22Rv1 (cell line): ENCODE data around the gene SEC22C.
A peak's percentile ranks its signal among the peaks of the same experiment; 100 is the strongest.

Experiments
- H3K27ac ChIP-seq: fragments of 450-650 bp; 2 replicates; pipeline ENCODE4 v1.5.1; 2017
- CTCF ChIP-seq: fragments of 450-650 bp; IDR thresholded peaks from 2 replicates; pipeline ENCODE4 v1.5.1; 2017; ENCODE audit warnings: mild to moderate bottlenecking
- ZFX ChIP-seq: fragments of 450-650 bp; IDR thresholded peaks from 2 replicates; pipeline ENCODE4 v1.6.1; 2017; ENCODE audit warnings: antibody characterized with exemption, borderline replicate concordance

Gene SEC22C

GRCh38 chr3:42525212-42525611, 56.6 kb downstream of the SEC22C start:
- no peak for TF ChIP-seq ZFX
- TF ChIP-seq CTCF = no peak
- no peak overlapping the region for H3K27ac ChIP-seq

- no peak for TF ChIP-seq CTCF
- TF ChIP-seq ZFX = no peak
- no peak overlapping the region for H3K27ac ChIP-seq
Observed at GRCh38 chr3:42524751-42525150, 57.0 kb downstream of the SEC22C start.

GRCh38 chr3:42520906-42521305, 60.9 kb downstream of the SEC22C start:
- no peak for TF ChIP-seq CTCF
- no peak for TF ChIP-seq ZFX
- no peak overlapping the region for H3K27ac ChIP-seq

GRCh38 chr3:42520336-42520735, 61.4 kb downstream of the SEC22C start:
- TF ChIP-seq ZFX = no peak
- TF ChIP-seq CTCF = no peak
- no peak overlapping the region for H3K27ac ChIP-seq

- H3K27ac ChIP-seq = no peak overlapping the region
- no peak for TF ChIP-seq ZFX
- TF ChIP-seq CTCF = no peak
Observed at GRCh38 chr3:42519568-42519962, 62.2 kb downstream of the SEC22C start.

DNA sequence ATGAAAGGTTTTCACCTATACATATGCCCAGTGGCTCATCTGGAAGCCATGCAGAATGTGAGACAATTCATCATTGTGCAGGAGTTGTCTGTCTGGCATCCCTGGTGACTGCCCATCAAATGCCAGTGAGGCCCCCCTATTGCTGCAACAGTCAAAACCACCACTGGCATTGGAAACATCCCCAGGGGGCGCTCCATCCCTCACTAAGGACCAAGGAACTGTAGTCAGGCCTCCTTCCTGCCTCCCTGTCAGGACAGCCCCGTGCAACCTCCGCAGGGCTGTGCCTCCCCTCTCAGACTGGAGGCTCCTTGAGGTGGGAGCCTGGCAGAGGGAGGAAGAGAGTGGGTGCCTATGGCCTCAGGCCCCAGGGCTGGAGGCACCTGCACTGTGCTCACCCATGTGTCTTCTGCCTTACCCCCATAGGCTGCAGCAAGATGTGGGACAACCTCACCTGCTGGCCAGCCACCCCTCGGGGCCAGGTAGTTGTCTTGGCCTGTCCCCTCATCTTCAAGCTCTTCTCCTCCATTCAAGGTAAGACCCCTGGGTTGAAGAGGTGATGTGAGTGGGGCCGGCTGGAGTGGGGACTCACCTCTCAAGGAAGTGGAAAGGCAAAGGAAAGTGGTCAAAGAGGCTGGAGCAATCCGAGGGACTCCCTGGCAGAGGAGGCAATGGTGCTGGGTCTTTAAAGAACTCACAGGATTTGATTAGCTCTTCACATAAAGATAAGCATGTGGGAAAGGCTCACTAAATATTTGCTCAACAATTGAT, 62.8 kb downstream of the SEC22C start:
- TF ChIP-seq CTCF (peak; percentile 26), ZFX (no peak)
- no peak overlapping the region for H3K27ac ChIP-seq

DNA sequence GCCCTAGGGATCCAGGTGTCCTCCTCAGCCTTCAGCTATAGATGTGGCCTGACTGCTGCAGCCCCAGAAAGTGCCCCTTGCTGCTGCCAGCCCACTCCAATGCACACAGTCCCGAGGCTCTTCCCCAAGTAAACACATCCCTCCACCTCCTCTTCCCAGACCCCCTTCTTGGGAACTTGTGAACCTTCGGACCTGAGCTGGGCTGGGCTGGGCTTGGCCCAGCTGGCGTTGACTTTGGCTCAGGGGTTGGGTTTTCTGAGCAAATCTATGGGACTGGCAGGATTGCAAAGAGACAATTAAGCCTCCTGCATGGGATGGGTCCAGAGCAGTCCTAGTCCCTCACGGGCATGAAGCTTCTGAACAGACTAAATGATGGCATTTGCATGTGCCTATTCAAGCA, 64.7 kb downstream of the SEC22C start:
- H3K27ac ChIP-seq = 0 out of 2 replicates have a peak overlapping the region, but pooled peaks have one; percentile 12
- TF ChIP-seq ZFX (no peak), CTCF (no peak)
